Left colon (tissue), 2 donors: Measurements from ENCODE around the gene ASZ1. TPM values are rescaled to one million over a fixed set of nuclear protein-coding genes. Genes with fewer than 3 reads are reported as not detected.

ENCODE experiments used
- total RNA-seq, 2 donors: library from RNA; stranded (reverse); fragmentation: NEBNext Ultra II Directional; extraction: Animal tissue kit (Norgen Biotek cat#: 25700); gene quantifications; one replicate each; pipeline ENCODE4 v1.2.1, GENCODE V29; 2021
- donor health status: DM: no; HTN: no; CAD: no.
- donor health status: DM: yes; HTN: yes; CAD: no.

ASZ1 gene
- total RNA-seq, 2 donors from 2014 or later: not detected

Other genes starting within 250 kb of the ASZ1 start
- not detected for gene WNT2, start 104.4 kb downstream of the ASZ1 start, total RNA-seq
- gene CFTR, start 52.5 kb upstream of the ASZ1 start, total RNA-seq: 100 to 1,000 TPM; 116 to 133 TPM